Measurements from ENCODE around the gene CMSS1. TPM values are rescaled to one million over a fixed set of nuclear protein-coding genes. Genes with fewer than 3 reads are reported as not detected.

CMSS1 gene
- total and polyA plus RNA-seq, 2 donors = 14.7 to 25.0 TPM

DNA sequence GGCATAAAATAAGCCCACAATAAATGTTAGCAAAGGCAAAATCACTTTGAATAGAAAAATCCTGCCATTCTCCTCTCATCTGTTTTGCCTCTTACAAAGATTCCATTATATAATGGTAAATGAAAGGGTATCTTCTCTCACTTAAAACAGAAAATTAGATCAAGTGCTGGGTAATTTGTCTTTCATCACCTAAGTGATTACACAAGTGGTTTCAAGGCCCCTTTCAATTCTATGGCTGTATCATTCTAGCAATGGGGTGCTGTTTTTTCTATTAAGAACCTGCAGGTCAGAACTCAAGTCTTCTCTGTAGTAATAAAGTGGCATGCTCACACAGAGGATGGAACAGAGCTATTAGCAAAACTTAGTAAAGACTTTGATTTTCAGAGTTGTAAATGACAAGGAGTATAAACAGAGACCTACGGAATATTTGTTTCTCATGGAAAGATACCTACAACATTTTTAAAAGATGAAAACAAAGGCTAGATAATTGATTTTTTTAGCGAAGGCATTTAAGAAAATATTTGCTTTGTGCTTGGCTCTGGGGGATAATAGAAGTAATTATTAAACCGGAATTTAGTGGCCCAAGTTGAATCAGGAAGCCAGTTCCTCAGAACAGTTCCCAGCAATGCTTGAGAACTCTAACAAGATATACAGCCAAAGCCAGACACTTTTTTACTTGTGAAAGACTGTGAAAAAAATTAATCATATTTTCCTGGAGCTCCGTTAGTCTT lies 137.4 kb downstream of the CMSS1 start:
- 81% methylated on average over 4 of the region's 4 CpGs for WGBS
- H3K36me3 ChIP-seq (ENCODE audit: insufficient read depth) = no peaks in the 10 kb centered on the region
- H3K4me3 ChIP-seq (ENCODE audit: low read depth, low read length) = no peak overlapping the region
- H3K27ac ChIP-seq (ENCODE audit: low read depth) = no peak overlapping the region
- no peaks in the 10 kb centered on the region for H3K4me1 ChIP-seq (ENCODE audit: insufficient read depth)
- no peak for DNase-seq (ENCODE audit: extremely low spot score)

DNA sequence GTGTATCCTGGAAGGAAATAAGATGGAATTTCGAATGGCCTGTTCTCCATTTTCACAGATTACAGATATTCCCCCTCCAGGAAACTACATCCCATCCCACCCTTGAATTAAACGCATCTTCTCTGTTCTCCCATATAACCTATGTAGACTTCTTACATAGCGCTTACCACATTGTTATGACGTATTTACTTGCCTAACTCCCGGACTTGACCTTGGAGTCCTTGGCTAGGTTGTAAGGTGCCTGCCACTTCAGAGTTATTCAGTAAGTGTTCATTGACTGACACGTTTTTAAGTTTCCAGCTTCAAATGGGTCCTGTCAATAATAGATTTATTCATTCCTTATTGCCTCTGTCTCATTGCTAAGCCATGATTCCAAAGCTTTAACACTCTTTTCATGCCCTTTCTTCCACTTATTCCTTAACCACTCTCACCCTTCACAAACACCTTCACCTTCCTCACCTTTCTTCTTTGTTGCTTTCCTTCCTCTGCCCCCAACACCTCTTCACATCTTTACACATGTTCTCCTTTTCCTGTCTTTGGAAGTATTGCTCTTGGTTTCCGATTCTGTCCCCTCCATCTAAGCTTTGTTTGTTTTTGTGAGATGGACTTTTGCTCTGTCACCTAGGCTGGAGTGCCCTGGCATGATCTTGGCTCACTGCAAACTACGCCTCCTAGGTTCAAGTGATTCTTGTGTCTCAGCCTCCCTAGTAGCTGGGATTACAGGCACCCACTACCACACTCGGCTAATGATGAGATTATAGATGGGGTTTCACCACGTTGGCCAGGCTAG lies 138.3 kb downstream of the CMSS1 start:
- no peak overlapping the region for H3K4me3 ChIP-seq (ENCODE audit: low read depth, low read length)
- DNase-seq (ENCODE audit: extremely low spot score) = no peak
- H3K36me3 ChIP-seq (ENCODE audit: insufficient read depth) = no peaks in the 10 kb centered on the region
- 94% methylated on average over 10 of the region's 10 CpGs for WGBS
- no peak overlapping the region for H3K27ac ChIP-seq (ENCODE audit: low read depth)
- no peaks in the 10 kb centered on the region for H3K4me1 ChIP-seq (ENCODE audit: insufficient read depth)

DNA sequence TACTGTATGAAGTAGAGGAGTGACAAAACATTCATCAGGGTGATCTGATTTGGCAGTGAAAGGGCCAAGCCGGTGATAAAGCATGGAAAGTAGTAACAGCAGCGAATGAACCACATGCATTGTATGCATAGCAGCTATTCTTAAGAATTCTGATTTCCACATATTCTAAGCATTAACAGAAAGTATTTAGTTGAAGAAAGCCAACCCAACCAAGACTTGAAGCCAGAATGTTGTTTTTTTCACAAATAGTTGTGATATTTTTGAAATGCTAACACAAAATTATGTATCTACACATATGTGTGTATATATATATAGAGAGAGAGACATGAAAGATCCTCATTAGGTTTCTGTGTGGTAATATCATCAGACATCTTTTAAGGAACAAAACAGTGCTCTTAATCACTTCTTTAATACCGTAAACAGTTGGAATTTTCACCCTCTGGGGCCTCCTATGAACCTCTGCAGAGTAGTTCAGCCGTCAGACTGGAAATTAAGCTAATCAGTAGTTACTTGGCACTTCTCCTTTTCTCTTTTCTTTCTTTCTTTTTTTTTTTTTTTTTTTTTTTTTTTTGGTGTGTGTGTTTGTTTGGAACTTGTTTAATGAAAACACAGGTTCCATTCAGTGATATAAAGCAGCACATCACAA lies 139.6 kb downstream of the CMSS1 start:
- Histone ChIP-seq H3K27ac (ENCODE audit: low read depth) (no peak overlapping the region), H3K4me1 (ENCODE audit: insufficient read depth) (no peaks in the 10 kb centered on the region)
- DNase-seq (ENCODE audit: extremely low spot score) = no peak

DNA sequence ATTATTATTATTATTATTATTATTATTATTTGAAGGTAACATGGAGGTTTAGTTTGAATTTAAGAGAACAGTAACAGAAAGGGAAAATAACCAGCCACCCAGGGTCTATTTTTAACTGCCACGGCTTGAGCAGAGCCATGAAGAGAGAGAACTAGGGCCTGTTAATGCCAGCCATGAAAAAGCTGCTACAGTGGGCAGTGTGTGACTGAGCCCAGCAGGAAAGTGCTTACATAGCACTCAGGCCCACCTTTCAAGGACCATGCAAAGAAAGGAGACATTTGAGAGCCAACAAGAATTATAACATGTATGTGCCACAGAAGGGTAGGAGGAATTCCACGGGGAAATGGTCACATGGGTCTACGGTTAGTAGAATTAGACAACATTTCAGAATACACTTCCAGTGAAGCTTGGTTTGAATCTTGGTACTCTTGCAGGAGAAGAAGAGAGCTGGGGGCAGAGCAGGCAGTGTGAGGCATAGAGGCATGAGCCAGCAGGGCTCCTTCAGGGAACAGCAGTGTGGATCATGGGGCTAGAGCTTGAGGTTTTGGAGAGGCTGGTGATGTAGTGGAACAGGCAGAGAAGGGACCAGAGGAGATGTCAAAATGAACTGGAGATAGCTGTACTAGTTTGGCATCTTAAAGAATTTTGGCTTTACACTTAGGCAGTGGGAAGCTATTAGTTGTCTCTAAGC lies 140.7 kb downstream of the CMSS1 start:
- Histone ChIP-seq H3K4me1 (ENCODE audit: insufficient read depth) (no peaks in the 10 kb centered on the region), H3K4me3 (ENCODE audit: low read depth, low read length) (no peak overlapping the region), H3K36me3 (ENCODE audit: insufficient read depth) (no peaks in the 10 kb centered on the region), H3K27ac (ENCODE audit: low read depth) (no peak overlapping the region)
- 68% methylated on average over 3 of the region's 3 CpGs for WGBS
- DNase-seq (ENCODE audit: extremely low spot score) = no peak

More for the DNA sequence above, 139.6 kb downstream of the CMSS1 start:
- no peak overlapping the region for H3K4me3 ChIP-seq (ENCODE audit: low read depth, low read length)
- no peaks in the 10 kb centered on the region for H3K36me3 ChIP-seq (ENCODE audit: insufficient read depth)
- WGBS = 69% methylated on average over 4 of the region's 4 CpGs

DNA sequence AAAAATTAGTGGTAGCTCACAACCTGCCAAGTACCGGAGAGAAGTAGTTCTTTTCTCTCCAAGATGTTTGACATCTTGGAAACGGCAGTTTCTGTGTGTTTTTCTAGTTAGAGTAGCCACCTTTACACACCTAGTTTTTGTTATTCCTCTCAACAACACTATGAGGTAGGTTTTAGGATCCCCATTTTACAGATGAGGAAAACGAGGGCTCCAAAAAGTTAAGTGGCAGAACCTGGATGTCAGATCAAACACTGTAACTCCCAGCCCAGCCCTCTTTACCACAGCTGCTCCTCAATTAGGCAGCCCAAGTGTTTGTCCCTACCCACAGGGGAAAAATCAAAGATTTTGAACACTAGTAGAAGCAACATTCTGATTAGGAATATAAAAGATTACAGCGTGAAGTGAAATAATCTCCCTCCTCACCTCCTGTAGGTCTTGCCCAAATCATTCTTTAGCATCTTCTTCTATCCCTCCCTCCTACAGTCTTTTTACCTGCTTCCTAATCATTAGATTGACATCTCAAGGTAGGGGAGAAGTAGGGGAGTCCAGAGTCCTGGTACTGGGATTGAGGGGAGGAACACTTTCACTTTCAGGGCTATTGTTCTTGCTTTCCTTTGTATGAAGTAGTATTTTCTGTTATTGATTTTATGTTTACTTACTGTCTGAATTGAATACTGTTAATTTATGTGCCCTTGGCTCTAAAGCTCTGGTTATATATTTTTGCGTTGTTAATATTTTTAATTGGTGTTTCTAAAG lies 142.6 kb downstream of the CMSS1 start:
- Histone ChIP-seq H3K4me1 (ENCODE audit: insufficient read depth) (no peaks in the 10 kb centered on the region), H3K36me3 (ENCODE audit: insufficient read depth) (no peaks in the 10 kb centered on the region), H3K27ac (ENCODE audit: low read depth) (peak overlapping the region; percentile 79), H3K4me3 (ENCODE audit: low read depth, low read length) (no peak overlapping the region)
- DNase-seq (ENCODE audit: extremely low spot score) = no peak
- WGBS = 54% methylated on average over 5 of the region's 5 CpGs

DNA sequence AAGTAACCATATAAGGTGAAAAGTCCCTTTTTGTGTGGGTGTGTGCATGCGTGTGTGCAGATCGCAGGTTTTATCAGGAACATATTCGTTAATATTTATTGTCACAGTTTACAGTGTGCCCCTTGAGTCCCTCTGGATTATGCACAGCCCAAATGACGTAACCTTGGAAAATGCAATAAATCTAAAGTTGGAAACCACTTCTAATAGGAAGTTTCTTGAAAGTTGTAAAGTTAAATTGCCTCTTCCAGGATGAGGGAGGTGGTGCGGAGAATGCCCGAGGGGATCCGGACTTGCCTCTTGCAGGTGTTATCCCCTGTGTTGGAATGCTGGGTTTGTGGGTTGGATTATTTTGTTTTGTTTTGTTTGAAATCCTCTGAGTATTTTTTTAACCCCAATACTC lies 143.3 kb downstream of the CMSS1 start:
- 25% methylated on average over 7 of the region's 7 CpGs for WGBS
- peak; percentile 47 for DNase-seq (ENCODE audit: extremely low spot score)
- H3K36me3 ChIP-seq (ENCODE audit: insufficient read depth) = no peaks in the 10 kb centered on the region
- no peak overlapping the region for H3K4me3 ChIP-seq (ENCODE audit: low read depth, low read length)
- H3K27ac ChIP-seq (ENCODE audit: low read depth) = no peak overlapping the region
- no peaks in the 10 kb centered on the region for H3K4me1 ChIP-seq (ENCODE audit: insufficient read depth)

DNA sequence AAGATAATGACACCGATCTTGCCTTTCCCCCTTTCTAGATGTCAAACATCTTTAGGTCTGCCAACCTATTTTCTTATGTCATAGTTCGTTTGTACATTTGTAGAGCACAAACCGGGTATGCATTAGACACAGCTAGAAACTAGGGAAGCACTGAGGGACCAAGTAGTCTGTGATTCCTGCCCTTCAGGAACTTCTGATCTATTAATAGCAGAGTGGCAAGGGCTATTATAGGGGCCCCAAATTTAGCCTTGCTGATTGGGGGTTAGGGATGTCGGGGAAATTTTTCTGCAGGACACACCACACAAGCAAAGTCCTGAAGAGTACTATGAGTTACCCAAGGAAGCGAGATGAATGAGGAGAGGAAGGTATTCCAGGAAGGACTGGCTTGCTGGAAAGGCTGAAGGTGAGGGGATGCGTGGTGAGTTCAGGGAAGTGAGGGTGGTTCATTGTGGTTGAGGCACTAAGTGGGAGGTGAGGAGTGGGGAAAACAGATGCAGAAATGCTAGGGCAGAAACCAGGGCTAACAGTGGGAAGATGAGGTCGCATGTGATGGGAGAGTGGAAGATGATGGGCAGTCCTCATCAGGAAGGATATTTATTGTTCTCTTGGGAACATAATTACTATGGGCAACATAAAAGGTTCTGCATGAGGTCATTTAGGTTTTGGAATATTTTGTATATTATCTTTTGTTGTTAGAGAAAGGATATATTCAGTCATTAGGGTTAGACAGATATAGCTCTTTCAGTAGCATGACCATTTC lies 144.3 kb downstream of the CMSS1 start:
- WGBS = 94% methylated on average over 7 of the region's 7 CpGs
- no peak for DNase-seq (ENCODE audit: extremely low spot score)
- Histone ChIP-seq H3K4me1 (ENCODE audit: insufficient read depth) (no peaks in the 10 kb centered on the region), H3K27ac (ENCODE audit: low read depth) (no peak overlapping the region), H3K36me3 (ENCODE audit: insufficient read depth) (no peaks in the 10 kb centered on the region), H3K4me3 (ENCODE audit: low read depth, low read length) (no peak overlapping the region)

DNA sequence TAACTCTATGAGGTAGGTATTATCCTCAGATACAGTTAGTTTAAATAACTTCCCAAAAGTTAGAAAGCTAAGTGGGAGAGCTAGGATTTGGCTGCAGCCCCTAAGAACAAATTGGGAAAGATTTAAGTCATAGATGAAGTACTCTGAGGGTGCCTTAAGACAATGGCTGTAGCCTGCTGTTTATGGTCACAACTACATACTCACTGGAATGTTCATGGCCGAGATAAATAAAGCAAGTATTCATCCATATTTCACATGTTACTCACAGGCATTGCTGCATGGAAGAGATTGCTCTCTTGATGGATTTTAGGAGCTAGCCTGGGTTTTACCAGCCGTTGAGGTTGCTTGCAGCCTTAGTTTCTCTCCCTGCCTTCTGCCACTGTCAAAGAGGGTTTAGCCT lies 145.0 kb downstream of the CMSS1 start:
- H3K4me1 ChIP-seq (ENCODE audit: insufficient read depth) = no peaks in the 10 kb centered on the region
- 59% methylated on average over 2 of the region's 2 CpGs for WGBS
- no peak overlapping the region for H3K27ac ChIP-seq (ENCODE audit: low read depth)
- no peaks in the 10 kb centered on the region for H3K36me3 ChIP-seq (ENCODE audit: insufficient read depth)
- H3K4me3 ChIP-seq (ENCODE audit: low read depth, low read length) = no peak overlapping the region
- no peak for DNase-seq (ENCODE audit: extremely low spot score)

DNA sequence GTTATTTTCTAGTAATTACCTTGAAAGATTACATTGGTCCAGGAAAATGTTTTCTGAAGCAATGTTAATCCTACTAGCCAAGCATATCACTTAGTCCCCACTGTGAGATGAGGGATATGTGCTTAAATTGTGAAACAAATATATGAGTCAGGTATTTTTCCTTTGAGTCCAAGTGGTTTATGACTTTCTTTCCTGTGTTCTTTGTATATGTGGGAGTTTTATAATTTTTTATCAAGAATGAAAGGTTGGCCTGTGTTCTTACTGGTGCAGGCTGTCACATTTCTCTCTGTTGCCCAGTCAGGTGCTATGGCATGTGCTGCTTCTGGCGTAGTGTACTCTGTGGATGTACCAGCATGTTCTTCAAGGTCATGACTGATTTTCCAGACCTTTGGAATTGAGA lies 147.4 kb downstream of the CMSS1 start:
- H3K36me3 ChIP-seq (ENCODE audit: insufficient read depth) = no peaks in the 10 kb centered on the region
- no peaks in the 10 kb centered on the region for H3K4me1 ChIP-seq (ENCODE audit: insufficient read depth)
- no peak for DNase-seq (ENCODE audit: extremely low spot score)
- no peak overlapping the region for H3K4me3 ChIP-seq (ENCODE audit: low read depth, low read length)
- no peak overlapping the region for H3K27ac ChIP-seq (ENCODE audit: low read depth)
- 88% methylated on average over 1 of the region's 1 CpG for WGBS

DNA sequence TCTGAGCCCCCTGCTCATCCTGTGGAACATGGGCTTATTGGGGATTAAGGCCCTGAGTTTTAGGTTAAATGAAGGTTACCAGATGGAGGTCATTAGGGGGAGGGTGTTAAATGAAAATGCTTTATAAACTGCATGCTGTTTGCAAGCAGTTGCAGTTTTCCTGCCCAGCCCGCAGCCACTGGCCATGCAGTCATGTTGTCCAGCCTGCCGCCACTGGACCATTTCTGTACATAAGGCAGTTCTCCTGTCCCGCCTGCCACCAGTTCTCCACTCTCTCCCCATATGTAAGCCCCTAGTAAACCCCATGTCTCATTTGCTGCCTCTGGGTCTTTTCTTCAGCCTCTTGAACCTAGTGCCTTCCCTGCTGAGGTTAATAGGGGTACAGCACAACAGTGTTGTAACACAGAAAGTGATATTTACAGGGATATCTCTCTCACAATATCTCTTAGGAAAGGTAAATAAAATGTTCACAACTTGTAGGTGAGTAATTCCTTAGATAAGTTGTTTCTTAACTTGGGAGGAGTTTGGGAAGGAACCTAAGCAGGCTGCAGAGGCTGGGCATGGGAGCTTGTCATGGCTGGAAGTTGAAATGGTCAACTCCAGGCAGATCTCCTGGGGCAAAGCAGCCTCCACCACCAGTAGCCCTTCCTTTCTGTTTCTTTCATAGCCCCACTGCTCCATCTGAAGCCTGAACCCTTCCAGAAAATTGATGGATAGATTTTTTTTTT lies 148.2 kb downstream of the CMSS1 start:
- Histone ChIP-seq H3K36me3 (ENCODE audit: insufficient read depth) (no peaks in the 10 kb centered on the region), H3K4me3 (ENCODE audit: low read depth, low read length) (no peak overlapping the region), H3K4me1 (ENCODE audit: insufficient read depth) (no peaks in the 10 kb centered on the region), H3K27ac (ENCODE audit: low read depth) (no peak overlapping the region)
- WGBS = 98% methylated on average over 3 of the region's 3 CpGs
- no peak for DNase-seq (ENCODE audit: extremely low spot score)

DNA sequence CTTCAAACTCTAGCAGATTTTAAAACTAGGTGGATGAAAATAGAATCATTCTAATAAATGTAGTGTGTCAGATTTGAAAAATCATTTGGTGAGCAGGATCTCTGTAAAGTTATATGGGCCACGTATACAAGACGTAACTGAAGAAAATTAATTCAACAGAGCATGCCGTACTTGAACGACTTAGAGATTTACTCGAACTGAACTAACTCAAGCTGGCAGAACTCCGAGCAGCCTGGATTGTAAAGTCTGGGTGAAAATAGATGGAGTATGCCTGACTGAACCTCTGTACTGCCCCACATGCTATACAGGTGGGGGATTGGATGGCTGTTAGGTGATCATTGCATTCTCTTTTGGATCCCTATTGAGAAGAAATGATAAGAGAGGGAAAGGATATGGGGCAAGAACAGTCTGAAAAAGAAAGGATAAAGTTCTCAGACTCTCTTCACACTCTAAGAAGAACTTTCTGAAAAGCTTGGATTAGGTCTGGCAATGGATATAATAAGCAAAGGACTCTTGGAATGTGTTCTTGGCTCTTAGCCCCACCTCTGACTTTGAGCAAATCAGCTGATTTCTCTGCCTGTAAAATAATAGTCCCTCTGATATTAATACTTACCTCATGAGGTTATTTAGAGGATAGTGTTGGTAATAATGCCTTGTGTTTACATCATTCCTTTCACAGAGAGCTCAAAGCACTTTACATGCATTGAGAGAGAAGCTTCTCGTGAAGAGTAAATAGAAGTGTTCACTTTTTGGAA lies 149.2 kb downstream of the CMSS1 start:
- no peaks in the 10 kb centered on the region for H3K36me3 ChIP-seq (ENCODE audit: insufficient read depth)
- no peaks in the 10 kb centered on the region for H3K4me1 ChIP-seq (ENCODE audit: insufficient read depth)
- H3K4me3 ChIP-seq (ENCODE audit: low read depth, low read length) = no peak overlapping the region
- no peak overlapping the region for H3K27ac ChIP-seq (ENCODE audit: low read depth)
- WGBS = 35% methylated on average over 7 of the region's 7 CpGs
- DNase-seq (ENCODE audit: extremely low spot score) = no peak

All from urinary bladder (tissue), 4 donors.